ENCODE measurements around the gene CNN2. TPM values are rescaled to one million over a fixed set of nuclear protein-coding genes. Genes with fewer than 3 reads are reported as not detected.

Gene CNN2
- total RNA-seq, 1 experiment from 2014 or later = 524 TPM

DNA sequence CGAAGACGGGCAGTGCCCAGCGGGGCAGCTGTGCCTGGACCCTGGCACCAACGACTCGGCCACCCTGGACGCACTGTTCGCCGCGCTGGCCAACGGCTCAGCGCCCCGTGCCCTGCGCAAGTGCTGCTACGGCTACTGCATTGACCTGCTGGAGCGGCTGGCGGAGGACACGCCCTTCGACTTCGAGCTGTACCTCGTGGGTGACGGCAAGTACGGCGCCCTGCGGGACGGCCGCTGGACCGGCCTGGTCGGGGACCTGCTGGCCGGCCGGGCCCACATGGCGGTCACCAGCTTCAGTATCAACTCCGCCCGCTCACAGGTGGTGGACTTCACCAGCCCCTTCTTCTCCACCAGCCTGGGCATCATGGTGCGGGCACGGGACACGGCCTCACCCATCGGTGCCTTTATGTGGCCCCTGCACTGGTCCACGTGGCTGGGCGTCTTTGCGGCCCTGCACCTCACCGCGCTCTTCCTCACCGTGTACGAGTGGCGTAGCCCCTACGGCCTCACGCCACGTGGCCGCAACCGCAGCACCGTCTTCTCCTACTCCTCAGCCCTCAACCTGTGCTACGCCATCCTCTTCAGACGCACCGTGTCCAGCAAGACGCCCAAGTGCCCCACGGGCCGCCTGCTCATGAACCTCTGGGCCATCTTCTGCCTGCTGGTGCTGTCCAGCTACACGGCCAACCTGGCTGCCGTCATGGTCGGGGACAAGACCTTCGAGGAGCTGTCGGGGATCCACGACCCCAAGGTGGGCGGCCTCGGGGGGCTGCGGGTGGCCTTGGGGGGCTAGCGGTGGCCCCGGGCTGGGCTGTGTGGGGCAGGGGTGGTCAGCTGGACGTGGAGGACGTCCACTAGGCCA lies 21.4 kb upstream of the CNN2 start:
- no peak overlapping the region for H3K56ac ChIP-seq (ENCODE audit: insufficient read length, low read depth, low read length)
- H3K27me3 ChIP-seq (ENCODE audit: insufficient read depth, low read length) = peaks cover 6% of the 10 kb centered on the region
- H2AFZ ChIP-seq (ENCODE audit: low read length) = no peak overlapping the region
- H3K9me3 ChIP-seq (ENCODE audit: control insufficient read depth, low read depth, low read length) = no peaks in the 10 kb centered on the region
- H4K8ac ChIP-seq (replicated peaks; ENCODE audit: insufficient read length, low read depth, low read length) = no peak overlapping the region
- peak overlapping the region; percentile 20 to 49 (median 46); a peak in 4 of 7 replicates for H3K27ac Mint-ChIP-seq
- no peak overlapping the region for H2BK120ac ChIP-seq (ENCODE audit: low read depth, low read length, poor library complexity, severe bottlenecking)
- peaks cover 0 to 3% of the 10 kb centered on the region in 2 experiments; a peak in 2 of 4 replicates for H3K4me1 Mint-ChIP-seq
- TF ChIP-seq, protein P1, sequence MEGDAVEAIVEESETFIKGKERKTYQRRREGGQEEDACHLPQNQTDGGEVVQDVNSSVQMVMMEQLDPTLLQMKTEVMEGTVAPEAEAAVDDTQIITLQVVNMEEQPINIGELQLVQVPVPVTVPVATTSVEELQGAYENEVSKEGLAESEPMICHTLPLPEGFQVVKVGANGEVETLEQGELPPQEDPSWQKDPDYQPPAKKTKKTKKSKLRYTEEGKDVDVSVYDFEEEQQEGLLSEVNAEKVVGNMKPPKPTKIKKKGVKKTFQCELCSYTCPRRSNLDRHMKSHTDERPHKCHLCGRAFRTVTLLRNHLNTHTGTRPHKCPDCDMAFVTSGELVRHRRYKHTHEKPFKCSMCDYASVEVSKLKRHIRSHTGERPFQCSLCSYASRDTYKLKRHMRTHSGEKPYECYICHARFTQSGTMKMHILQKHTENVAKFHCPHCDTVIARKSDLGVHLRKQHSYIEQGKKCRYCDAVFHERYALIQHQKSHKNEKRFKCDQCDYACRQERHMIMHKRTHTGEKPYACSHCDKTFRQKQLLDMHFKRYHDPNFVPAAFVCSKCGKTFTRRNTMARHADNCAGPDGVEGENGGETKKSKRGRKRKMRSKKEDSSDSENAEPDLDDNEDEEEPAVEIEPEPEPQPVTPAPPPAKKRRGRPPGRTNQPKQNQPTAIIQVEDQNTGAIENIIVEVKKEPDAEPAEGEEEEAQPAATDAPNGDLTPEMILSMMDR (conservative IDR thresholded peaks at IDR 0.05) = no peak
- H4K5ac ChIP-seq (ENCODE audit: insufficient read length, low read depth, low read length) = no peak overlapping the region
- H3K23me2 ChIP-seq (ENCODE audit: insufficient read length, low read depth, low read length, poor library complexity, severe bottlenecking) = peaks cover 10% of the 10 kb centered on the region
- H3K9ac ChIP-seq (ENCODE audit: extremely low read depth, insufficient read length, low read length) = no peak overlapping the region
- H2AK5ac ChIP-seq (ENCODE audit: insufficient read length, low read length) = no peak overlapping the region
- H3K27ac ChIP-seq (ENCODE audit: insufficient read length, low read depth, low read length) = no peak overlapping the region
- no peak overlapping the region for H3K4ac ChIP-seq (ENCODE audit: low read depth, low read length)
- no peaks in the 10 kb centered on the region for H3K4me1 ChIP-seq (ENCODE audit: insufficient read depth, low read length)
- no peak overlapping the region for H2BK20ac ChIP-seq (ENCODE audit: low read depth, low read length, poor library complexity, severe bottlenecking)
- no peak overlapping the region for H3K23ac ChIP-seq (ENCODE audit: insufficient read length, low read depth, low read length)
- H3K79me1 ChIP-seq (ENCODE audit: insufficient read depth, low read depth, low read length, poor library complexity, severe bottlenecking) = no peaks in the 10 kb centered on the region
- H3K36me3 Mint-ChIP-seq (ENCODE audit: insufficient read depth in 1 of 3, low read depth in 3 of 3) = peaks cover 0 to 18% (median 8%) of the 10 kb centered on the region in 3 experiments; a peak in 4 of 7 replicates
- H2BK12ac ChIP-seq (ENCODE audit: insufficient read length, low read depth, low read length) = no peak overlapping the region
- H3K14ac ChIP-seq (ENCODE audit: insufficient read depth, low read length) = no peak overlapping the region
- no peak overlapping the region for H3K18ac ChIP-seq (ENCODE audit: insufficient read length, low read depth, low read length)
- peaks cover 16% of the 10 kb centered on the region for H3K27me3 Mint-ChIP-seq (ENCODE audit: low read depth)
- no peak for DNase-seq
- no peak overlapping the region for H4K91ac ChIP-seq (ENCODE audit: insufficient read length, low read depth, low read length)
- no peaks in the 10 kb centered on the region for H4K20me1 ChIP-seq (ENCODE audit: control insufficient read depth, insufficient read depth, insufficient read length)
- no peaks in the 10 kb centered on the region for H3K9me3 Mint-ChIP-seq
- H3K4me3 Mint-ChIP-seq = no peak overlapping the region
- no peak overlapping the region for H3K4me2 ChIP-seq (ENCODE audit: insufficient read depth, insufficient read length, low read length)
- 0 out of 2 replicates have a peak, but pooled peaks cover 2% of the 10 kb centered on the region for H3K79me2 ChIP-seq (ENCODE audit: insufficient read depth, low read length)
- H3T11ph ChIP-seq (ENCODE audit: low read length) = no peak overlapping the region
- WGBS (ENCODE audit: extremely low coverage, insufficient read length, low lambda C conversion rate) = no CpG with 5 or more reads among the region's 70 CpGs
- no peak overlapping the region for H2BK15ac ChIP-seq (ENCODE audit: low read depth, low read length)
- no peak overlapping the region for H2BK5ac ChIP-seq (ENCODE audit: insufficient read length, low read length)

All from H9 (cell line).